Measurements from ENCODE around the gene SNED1. TPM values are rescaled to one million over a fixed set of nuclear protein-coding genes. Genes with fewer than 3 reads are reported as not detected.

The SNED1 gene
- polyA plus RNA-seq, 4 donors, result 0.45 to 6.0 (median 3.4) TPM

DNA sequence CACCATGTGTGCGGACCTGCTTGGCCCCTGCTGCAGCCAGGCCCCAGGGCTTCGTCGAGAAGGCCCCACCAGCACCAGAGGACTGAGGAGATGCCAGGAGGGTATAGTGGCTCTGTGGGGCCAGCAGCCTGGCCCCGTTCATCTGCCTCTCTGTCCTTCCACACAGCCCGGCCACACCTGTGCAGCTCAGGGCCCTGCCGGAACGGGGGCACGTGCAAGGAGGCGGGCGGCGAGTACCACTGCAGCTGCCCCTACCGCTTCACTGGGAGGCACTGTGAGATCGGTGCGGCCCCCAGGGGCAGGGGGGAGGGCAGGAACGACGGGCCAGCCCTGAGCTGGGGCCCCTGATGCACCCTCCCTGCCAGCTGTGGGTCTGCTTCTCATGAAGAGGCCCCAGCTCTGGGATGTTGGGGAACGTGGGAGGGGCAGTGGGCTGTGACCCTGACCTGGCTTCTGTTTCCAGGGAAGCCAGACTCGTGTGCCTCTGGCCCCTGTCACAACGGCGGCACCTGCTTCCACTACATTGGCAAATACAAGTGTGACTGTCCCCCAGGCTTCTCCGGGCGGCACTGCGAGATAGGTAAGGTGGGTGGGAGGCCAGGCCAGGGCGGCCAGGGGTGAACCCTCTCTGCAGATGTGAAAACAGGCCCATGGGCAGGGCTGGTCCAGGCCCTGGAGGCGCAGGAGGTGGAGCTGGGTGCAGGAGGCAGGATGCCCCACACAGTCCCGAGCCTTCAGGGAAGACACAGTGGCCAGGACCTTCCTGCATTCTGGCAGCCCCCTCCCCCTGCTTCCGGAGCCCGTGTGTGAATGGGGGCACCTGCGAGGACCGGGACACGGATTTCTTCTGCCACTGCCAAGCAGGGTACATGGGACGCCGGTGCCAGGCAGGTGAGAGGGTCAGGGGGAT lies 53.4 kb downstream of the SNED1 start:
- H3K4me3 ChIP-seq (ENCODE audit: low read depth in 1 of 3, low read length in 3 of 3), result no peak overlapping the region
- WGBS, 3 donors, result 88 to 92% (median 89%) methylated on average over 30 to 33 of the region's 33 CpGs
- no peaks in the 10 kb centered on the region for H3K9me3 ChIP-seq (ENCODE audit: control insufficient read depth in 2 of 2, insufficient read depth in 1 of 2, low read depth in 1 of 2, low read length in 1 of 2)
- FAIRE-seq (no peak), DNase-seq (no peak)
- peaks cover 0 to 2% (median 0%) of the 10 kb centered on the region in 3 donors for H3K36me3 ChIP-seq (ENCODE audit: control insufficient read depth in 3 of 3, insufficient read depth in 2 of 3, low read depth in 1 of 3, low read length in 3 of 3)
- H3K27ac ChIP-seq (ENCODE audit: low read depth in 1 of 3, low read length in 2 of 3), result no peak overlapping the region
- H3K4me1 ChIP-seq (ENCODE audit: control insufficient read depth in 3 of 3, insufficient read depth in 2 of 3, low read depth in 1 of 3, low read length in 2 of 3), result no peaks in the 10 kb centered on the region
- H3K27me3 ChIP-seq (ENCODE audit: control insufficient read depth in 3 of 3, insufficient read depth in 3 of 3, low read length in 3 of 3), result peaks cover 0 to 8% (median 0%) of the 10 kb centered on the region in 3 donors

GRCh38 chr2:241052677-241053360 lies 54.4 kb downstream of the SNED1 start:
- Histone ChIP-seq H3K27me3 (ENCODE audit: control insufficient read depth in 3 of 3, insufficient read depth in 3 of 3, low read length in 3 of 3) (peaks cover 0 to 8% (median 0%) of the 10 kb centered on the region in 3 donors), H3K36me3 (ENCODE audit: control insufficient read depth in 3 of 3, insufficient read depth in 2 of 3, low read depth in 1 of 3, low read length in 3 of 3) (peaks cover 0 to 2% (median 0%) of the 10 kb centered on the region in 3 donors), H3K9me3 (ENCODE audit: control insufficient read depth in 2 of 2, insufficient read depth in 1 of 2, low read depth in 1 of 2, low read length in 1 of 2) (no peaks in the 10 kb centered on the region), H3K27ac (ENCODE audit: low read depth in 1 of 3, low read length in 2 of 3) (no peak overlapping the region), H3K4me1 (ENCODE audit: control insufficient read depth in 3 of 3, insufficient read depth in 2 of 3, low read depth in 1 of 3, low read length in 2 of 3) (no peaks in the 10 kb centered on the region), H3K4me3 (ENCODE audit: low read depth in 1 of 3, low read length in 3 of 3) (no peak overlapping the region)
- WGBS, 3 donors, result 85 to 95% (median 89%) methylated on average over 18 to 31 of the region's 31 CpGs
- DNase-seq (no peak), FAIRE-seq (no peak)

GRCh38 chr2:241053576-241054251 lies 55.3 kb downstream of the SNED1 start:
- Histone ChIP-seq H3K4me3 (ENCODE audit: low read depth in 1 of 3, low read length in 3 of 3) (no peak overlapping the region), H3K27me3 (ENCODE audit: control insufficient read depth in 3 of 3, insufficient read depth in 3 of 3, low read length in 3 of 3) (peaks cover 0 to 8% (median 0%) of the 10 kb centered on the region in 3 donors), H3K9me3 (ENCODE audit: control insufficient read depth in 2 of 2, insufficient read depth in 1 of 2, low read depth in 1 of 2, low read length in 1 of 2) (no peaks in the 10 kb centered on the region), H3K27ac (ENCODE audit: low read depth in 1 of 3, low read length in 2 of 3) (no peak overlapping the region), H3K36me3 (ENCODE audit: control insufficient read depth in 3 of 3, insufficient read depth in 2 of 3, low read depth in 1 of 3, low read length in 3 of 3) (peaks cover 0 to 2% (median 0%) of the 10 kb centered on the region in 3 donors), H3K4me1 (ENCODE audit: control insufficient read depth in 3 of 3, insufficient read depth in 2 of 3, low read depth in 1 of 3, low read length in 2 of 3) (no peaks in the 10 kb centered on the region)
- no peak for FAIRE-seq
- WGBS, 3 donors, result 90 to 93% (median 91%) methylated on average over 8 of the region's 8 CpGs
- no peak for DNase-seq

- WGBS, 3 donors, result 78 to 83% (median 81%) methylated on average over 6 of the region's 6 CpGs
- no peaks in the 10 kb centered on the region for H3K36me3 ChIP-seq (ENCODE audit: control insufficient read depth in 3 of 3, insufficient read depth in 2 of 3, low read depth in 1 of 3, low read length in 3 of 3)
- H3K4me1 ChIP-seq (ENCODE audit: control insufficient read depth in 3 of 3, insufficient read depth in 2 of 3, low read depth in 1 of 3, low read length in 2 of 3), result no peaks in the 10 kb centered on the region
- no peak for FAIRE-seq
- no peaks in the 10 kb centered on the region for H3K9me3 ChIP-seq (ENCODE audit: control insufficient read depth in 2 of 2, insufficient read depth in 1 of 2, low read depth in 1 of 2, low read length in 1 of 2)
- H3K27me3 ChIP-seq (ENCODE audit: control insufficient read depth in 3 of 3, insufficient read depth in 3 of 3, low read length in 3 of 3), result peaks cover 0 to 2% (median 0%) of the 10 kb centered on the region in 3 donors
- no peak for DNase-seq
- no peak overlapping the region for H3K27ac ChIP-seq (ENCODE audit: low read depth in 1 of 3, low read length in 2 of 3)
- H3K4me3 ChIP-seq (ENCODE audit: low read depth in 1 of 3, low read length in 3 of 3), result no peak overlapping the region
Observed at GRCh38 chr2:241061275-241061674, 62.9 kb downstream of the SNED1 start.

DNA sequence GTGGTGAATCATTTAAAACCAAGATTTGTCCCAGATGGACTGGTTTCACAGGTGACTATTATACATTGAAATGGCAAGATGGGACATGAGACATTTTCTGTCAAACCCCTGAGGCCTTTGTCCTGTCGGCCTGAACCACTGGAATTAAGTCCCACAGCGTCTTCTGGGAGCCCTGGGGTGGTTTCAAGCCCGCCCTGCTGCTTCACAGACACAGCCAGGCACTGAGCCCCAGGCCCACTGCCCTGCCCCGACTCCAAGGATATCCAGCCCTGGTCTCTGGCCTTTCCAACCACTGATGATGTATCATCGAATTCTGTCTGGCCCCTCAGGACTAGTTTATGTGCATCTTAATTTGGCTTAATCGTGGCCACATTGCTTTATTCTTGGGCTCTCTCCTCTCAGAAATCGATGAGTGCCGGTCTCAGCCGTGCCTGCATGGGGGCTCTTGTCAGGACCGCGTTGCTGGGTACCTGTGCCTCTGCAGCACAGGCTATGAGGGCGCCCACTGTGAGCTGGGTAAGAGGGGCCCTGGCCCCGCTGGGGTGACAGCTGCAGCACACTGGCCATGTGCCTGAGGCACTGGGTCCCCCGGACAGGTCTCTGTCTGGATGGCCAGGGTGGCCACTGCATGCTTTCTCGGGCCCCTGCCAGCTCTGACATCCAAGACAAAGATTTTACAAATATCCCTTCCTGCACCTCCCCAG lies 64.1 kb downstream of the SNED1 start:
- no peak overlapping the region for H3K27ac ChIP-seq (ENCODE audit: low read depth in 1 of 3, low read length in 2 of 3)
- DNase-seq, result no peak
- H3K9me3 ChIP-seq (ENCODE audit: control insufficient read depth in 2 of 2, insufficient read depth in 1 of 2, low read depth in 1 of 2, low read length in 1 of 2), result no peaks in the 10 kb centered on the region
- WGBS, 3 donors, result 83 to 87% (median 85%) methylated on average over 15 of the region's 15 CpGs
- no peak for FAIRE-seq
- peaks cover 0 to 2% (median 0%) of the 10 kb centered on the region in 3 donors for H3K27me3 ChIP-seq (ENCODE audit: control insufficient read depth in 3 of 3, insufficient read depth in 3 of 3, low read length in 3 of 3)
- no peaks in the 10 kb centered on the region for H3K4me1 ChIP-seq (ENCODE audit: control insufficient read depth in 3 of 3, insufficient read depth in 2 of 3, low read depth in 1 of 3, low read length in 2 of 3)
- H3K4me3 ChIP-seq (ENCODE audit: low read depth in 1 of 3, low read length in 3 of 3), result no peak overlapping the region
- no peaks in the 10 kb centered on the region for H3K36me3 ChIP-seq (ENCODE audit: control insufficient read depth in 3 of 3, insufficient read depth in 2 of 3, low read depth in 1 of 3, low read length in 3 of 3)

GRCh38 chr2:241063093-241063551 lies 64.7 kb downstream of the SNED1 start:
- Histone ChIP-seq H3K4me1 (ENCODE audit: control insufficient read depth in 3 of 3, insufficient read depth in 2 of 3, low read depth in 1 of 3, low read length in 2 of 3) (no peaks in the 10 kb centered on the region), H3K4me3 (ENCODE audit: low read depth in 1 of 3, low read length in 3 of 3) (no peak overlapping the region), H3K36me3 (ENCODE audit: control insufficient read depth in 3 of 3, insufficient read depth in 2 of 3, low read depth in 1 of 3, low read length in 3 of 3) (no peaks in the 10 kb centered on the region), H3K27ac (ENCODE audit: low read depth in 1 of 3, low read length in 2 of 3) (no peak overlapping the region), H3K27me3 (ENCODE audit: control insufficient read depth in 3 of 3, insufficient read depth in 3 of 3, low read length in 3 of 3) (peaks cover 0 to 2% (median 0%) of the 10 kb centered on the region in 3 donors), H3K9me3 (ENCODE audit: control insufficient read depth in 2 of 2, insufficient read depth in 1 of 2, low read depth in 1 of 2, low read length in 1 of 2) (no peaks in the 10 kb centered on the region)
- FAIRE-seq (no peak), DNase-seq (no peak)
- WGBS, 3 donors, result 38 to 69% (median 51%) methylated on average over 13 of the region's 13 CpGs

- 0 to 36% (median 24%) methylated on average over 1 to 8 of the region's 8 CpGs for WGBS, 3 donors
- no peaks in the 10 kb centered on the region for H3K36me3 ChIP-seq (ENCODE audit: control insufficient read depth in 3 of 3, insufficient read depth in 2 of 3, low read depth in 1 of 3, low read length in 3 of 3)
- no peaks in the 10 kb centered on the region for H3K9me3 ChIP-seq (ENCODE audit: control insufficient read depth in 2 of 2, insufficient read depth in 1 of 2, low read depth in 1 of 2, low read length in 1 of 2)
- DNase-seq (peak in 1 of 2 donors; percentile 24), FAIRE-seq (no peak)
- H3K27ac ChIP-seq (ENCODE audit: low read depth in 1 of 3, low read length in 2 of 3), result no peak overlapping the region
- H3K4me1 ChIP-seq (ENCODE audit: control insufficient read depth in 3 of 3, insufficient read depth in 2 of 3, low read depth in 1 of 3, low read length in 2 of 3), result no peaks in the 10 kb centered on the region
- H3K4me3 ChIP-seq (ENCODE audit: low read depth in 1 of 3, low read length in 3 of 3), result peak overlapping the region in 1 of 3 donors; percentile 10
- H3K27me3 ChIP-seq (ENCODE audit: control insufficient read depth in 3 of 3, insufficient read depth in 3 of 3, low read length in 3 of 3), result peaks cover 0 to 2% (median 0%) of the 10 kb centered on the region in 3 donors
Observed at GRCh38 chr2:241063587-241063986, 65.2 kb downstream of the SNED1 start.
